Stomach (tissue), 9 donors: ENCODE data around the gene RGS10. TPM values are rescaled to one million over a fixed set of nuclear protein-coding genes. Genes with fewer than 3 reads are reported as not detected.

ENCODE experiments used
- DNase-seq, 2 donors: peaks; one replicate each; pipeline versions ENCODE4 v3.0.0 to v3.0.0-alpha.2; 2013 to 2019
- H3K27ac ChIP-seq, 5 donors: fragments of 200-600 bp in 4 of 5; sonication (generic) in 4 of 5; one replicate each; pipeline ENCODE4 v1.5.1; 2013 to 2019; ENCODE audit warnings: mild to moderate bottlenecking in 1 of 5, moderate library complexity in 1 of 5
- H3K27me3 ChIP-seq, 3 donors: fragments of 200-600 bp; sonication (generic); one replicate each; pipeline ENCODE4 v1.5.1; 2017 to 2019; ENCODE audit warnings: mixed run types in 1 of 3
- H3K36me3 ChIP-seq, 4 donors: fragments of 200-600 bp; sonication (generic); 1 replicate in 3 of 4; 2 replicates in 1 of 4; pipeline ENCODE4 v1.5.1; 2016 to 2019
- H3K4me1 ChIP-seq, 4 donors: fragments of 200-600 bp; sonication (generic); one replicate each; pipeline ENCODE4 v1.5.1; 2016 to 2019
- H3K4me3 ChIP-seq, 4 donors: fragments of 200-600 bp; sonication (generic) in 3 of 4; one replicate each; pipeline ENCODE4 v1.5.1; 2016 to 2019; ENCODE audit warnings: mild to moderate bottlenecking in 1 of 4
- H3K9me3 ChIP-seq, 4 donors: fragments of 200-600 bp; sonication (generic); one replicate each; pipeline ENCODE4 v1.5.1; 2016 to 2019
- CTCF ChIP-seq, 7 experiments: fragments of 450-650 bp in 4 of 7; fragments of 200-600 bp in 3 of 7; sonication (generic) in 3 of 7; IDR thresholded peaks; one replicate each; pipeline ENCODE4 v1.5.1; 2016 to 2019; ENCODE audit warnings: antibody characterized with exemption in 7 of 7, control low read depth in 2 of 7, mild to moderate bottlenecking in 1 of 7
- EP300 ChIP-seq: sonication (generic); formaldehyde crosslinking; IDR thresholded peaks from one replicate; pipeline ENCODE4 v1.6.1; 2017; ENCODE audit warnings: antibody characterized with exemption
- POLR2A ChIP-seq, 4 donors: fragments of 450-650 bp; IDR thresholded peaks; one replicate each; pipeline ENCODE4 v1.6.1; 2016; ENCODE audit warnings: antibody characterized with exemption in 4 of 4, control low read depth in 2 of 4, mild to moderate bottlenecking in 1 of 4, moderate library complexity in 1 of 4
- POLR2AphosphoS5 ChIP-seq, 3 donors: sonication (generic); formaldehyde crosslinking; IDR thresholded peaks; one replicate each; pipeline ENCODE4 v1.6.1; 2016; ENCODE audit warnings: antibody characterized with exemption in 3 of 3
- WGBS, 5 donors: extraction: QIAGEN DNeasy Blood & Tissue Kit in 3 of 5; methylation state at CpG; one replicate each; pipeline versions ENCODE4 v1.1.5 to v1.1.7; 2013 to 2018; 5-methylcytosine and 5-hydroxymethylcytosine counted together
- intact Hi-C: fragments of 100-400 bp; cut with DNase I; formaldehyde crosslinking; loops from one replicate; pipeline ENCODE4 v1.15.1; 2023; ENCODE audit warnings: low total_unique reads
- polyA plus RNA-seq, 3 donors: library from polyadenylated mRNA; stranded (reverse); fragments of 200-250 nt; gene quantifications; one replicate each; pipeline ENCODE4 v1.2.3, GENCODE V29; 2013
- total RNA-seq, 5 donors: library from RNA; depleted of rRNA; stranded (reverse); fragments of >200 nt; gene quantifications; one replicate each; pipeline versions ENCODE4 v1.1.0 to v1.2.3, GENCODE V29; 2014 to 2016
- donor health status: healthy with polysubstance abuse.
- donor health status: Bipolar disorder and iron deficiency.
- donor health status: healthy.

Gene RGS10
- total and polyA plus RNA-seq, 8 donors: 12.3 to 177 (median 47.7) TPM; not detected in 1

GRCh38 chr10:119479532-119479931 is 63.0 kb downstream of the RGS10 start:
- DNase-seq: no peak
- peaks cover 0 to 18% (median 3%) of the 10 kb centered on the region in 4 donors for H3K4me1 ChIP-seq
- 44 to 69% (median 59%) methylated on average over 8 of the region's 8 CpGs for WGBS, 5 donors
- intact Hi-C loops: no loop called here
- no peaks in the 10 kb centered on the region for H3K36me3 ChIP-seq
- H3K9me3 ChIP-seq: no peaks in the 10 kb centered on the region
- no peak for TF ChIP-seq CTCF (IDR thresholded peaks at IDR 0.05)
- no peak for TF ChIP-seq POLR2A (IDR thresholded peaks at IDR 0.05)
- no peak for TF ChIP-seq EP300
- no peak for TF ChIP-seq POLR2AphosphoS5 (IDR thresholded peaks at IDR 0.05)
- H3K4me3 ChIP-seq: no peak overlapping the region
- peak overlapping the region in 1 of 5 donors; percentile 19 for H3K27ac ChIP-seq
- no peaks in the 10 kb centered on the region for H3K27me3 ChIP-seq

- TF ChIP-seq EP300: no peak
- TF ChIP-seq POLR2AphosphoS5 (IDR thresholded peaks at IDR 0.05): no peak
- TF ChIP-seq POLR2A (IDR thresholded peaks at IDR 0.05): no peak
- TF ChIP-seq CTCF (IDR thresholded peaks at IDR 0.05): no peak
- 31 to 58% (median 37%) methylated on average over 6 of the region's 6 CpGs for WGBS, 5 donors
- H3K36me3 ChIP-seq: no peaks in the 10 kb centered on the region
- no peak for DNase-seq
- intact Hi-C loops: no loop called here
- H3K9me3 ChIP-seq: no peaks in the 10 kb centered on the region
- H3K4me1 ChIP-seq: peaks cover 0 to 18% (median 3%) of the 10 kb centered on the region in 4 donors
- H3K4me3 ChIP-seq: no peak overlapping the region
- no peaks in the 10 kb centered on the region for H3K27me3 ChIP-seq
- no peak overlapping the region for H3K27ac ChIP-seq
These were observed 63.6 kb downstream of the RGS10 start for GRCh38 chr10:119478811-119479341.

GRCh38 chr10:119478111-119478802 is 64.3 kb downstream of the RGS10 start:
- H3K4me3 ChIP-seq: no peak overlapping the region
- TF ChIP-seq CTCF (IDR thresholded peaks at IDR 0.05) (no peak), EP300 (no peak), POLR2A (IDR thresholded peaks at IDR 0.05) (no peak), POLR2AphosphoS5 (IDR thresholded peaks at IDR 0.05) (no peak)
- H3K9me3 ChIP-seq: no peaks in the 10 kb centered on the region
- intact Hi-C loops: no loop called here
- H3K27me3 ChIP-seq: no peaks in the 10 kb centered on the region
- DNase-seq: no peak
- peaks cover 0 to 18% (median 3%) of the 10 kb centered on the region in 4 donors for H3K4me1 ChIP-seq
- H3K36me3 ChIP-seq: no peaks in the 10 kb centered on the region
- WGBS, 5 donors: 39 to 56% (median 50%) methylated on average over 8 of the region's 8 CpGs
- no peak overlapping the region for H3K27ac ChIP-seq

- no peak overlapping the region for H3K27ac ChIP-seq
- 69 to 78% (median 75%) methylated on average over 3 of the region's 3 CpGs for WGBS, 5 donors
- DNase-seq: no peak
- TF ChIP-seq CTCF (IDR thresholded peaks at IDR 0.05) (no peak), POLR2A (IDR thresholded peaks at IDR 0.05) (no peak)
- intact Hi-C loops: no loop called here
- peaks cover 0 to 18% (median 3%) of the 10 kb centered on the region in 4 donors for H3K4me1 ChIP-seq
- H3K27me3 ChIP-seq: no peaks in the 10 kb centered on the region
- H3K36me3 ChIP-seq: no peaks in the 10 kb centered on the region
- H3K4me3 ChIP-seq: no peak overlapping the region
- no peaks in the 10 kb centered on the region for H3K9me3 ChIP-seq
These were observed 65.1 kb downstream of the RGS10 start for GRCh38 chr10:119477444-119477843.
